Measurements from ENCODE around the gene VPS4A.

- TF ChIP-seq CTCF (conservative IDR thresholded peaks at IDR 0.05; ENCODE audit: low read depth, low read length), result no peak
- TF ChIP-seq EZH2 (IDR thresholded peaks at IDR 0.05; ENCODE audit: low read length, unreplicated experiment), result no peak
- no peak for TF ChIP-seq EZH2phosphoT487 (IDR thresholded peaks at IDR 0.05; ENCODE audit: borderline replicate concordance, low read length)
Measured at GRCh38 chr16:69348222-69348621, 37.1 kb downstream of the VPS4A start.
